ENCODE measurements around the gene SLC1A5.
A peak's percentile ranks its signal among the peaks of the same experiment; 100 is the strongest.
"Not testable (repeated sequence)": the region's sequence is repeated elsewhere in the genome, so short reads cannot be mapped to it uniquely, and the experiment has no call there.

The SLC1A5 gene

DNA sequence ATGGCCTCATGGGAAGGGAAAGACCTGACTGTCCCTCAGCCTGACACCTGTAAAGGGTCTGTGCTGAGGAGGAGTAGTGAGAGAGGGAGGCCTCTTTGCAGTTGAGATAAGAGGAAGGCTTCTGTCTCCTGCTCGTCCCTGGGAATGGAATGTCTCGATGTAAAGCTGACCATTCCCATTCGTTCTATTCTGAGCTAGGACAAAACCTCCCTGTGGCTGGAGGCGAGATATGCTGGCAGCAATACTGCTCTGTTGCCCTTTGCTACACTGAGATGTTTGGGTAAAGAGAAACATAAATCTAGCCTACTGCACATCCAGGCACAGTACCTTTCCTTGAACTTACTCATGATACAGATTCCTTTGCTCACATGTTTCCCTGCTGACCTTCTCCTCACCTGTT, 19.6 kb downstream of the SLC1A5 start:
- not testable (repeated sequence) for DNase-seq (ENCODE audit: low read depth)

- DNase-seq (ENCODE audit: low read depth), result peak; percentile 32
Observed at GRCh38 chr19:46766569-46767317, 21.7 kb downstream of the SLC1A5 start.

DNA sequence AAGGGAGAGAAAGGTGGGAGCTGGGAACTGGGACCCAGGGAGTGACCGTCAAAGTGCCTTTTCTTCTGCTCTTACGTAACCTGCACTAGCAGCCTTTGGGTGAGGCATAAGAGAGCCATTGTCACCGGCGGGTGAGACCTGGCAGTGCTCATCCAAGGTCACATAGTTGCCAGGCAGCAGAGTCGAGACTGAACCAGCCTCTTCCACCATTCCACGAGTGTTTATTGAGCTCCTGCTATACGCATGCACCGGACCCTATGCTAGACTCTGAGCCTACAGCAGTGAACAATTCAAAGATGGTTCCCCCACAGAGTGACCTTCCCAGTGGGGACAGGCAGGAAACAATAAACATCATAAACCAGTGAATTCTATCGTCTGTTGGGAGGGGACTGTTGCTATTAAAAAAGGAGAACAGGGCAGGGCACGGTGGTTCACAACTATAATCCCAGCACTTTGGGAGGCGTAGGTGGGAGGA, 23.5 kb downstream of the SLC1A5 start:
- DNase-seq (ENCODE audit: low read depth), result no peak

GRCh38 chr19:46762245-46762890, 26.0 kb downstream of the SLC1A5 start:
- DNase-seq (ENCODE audit: low read depth), result no peak

DNA sequence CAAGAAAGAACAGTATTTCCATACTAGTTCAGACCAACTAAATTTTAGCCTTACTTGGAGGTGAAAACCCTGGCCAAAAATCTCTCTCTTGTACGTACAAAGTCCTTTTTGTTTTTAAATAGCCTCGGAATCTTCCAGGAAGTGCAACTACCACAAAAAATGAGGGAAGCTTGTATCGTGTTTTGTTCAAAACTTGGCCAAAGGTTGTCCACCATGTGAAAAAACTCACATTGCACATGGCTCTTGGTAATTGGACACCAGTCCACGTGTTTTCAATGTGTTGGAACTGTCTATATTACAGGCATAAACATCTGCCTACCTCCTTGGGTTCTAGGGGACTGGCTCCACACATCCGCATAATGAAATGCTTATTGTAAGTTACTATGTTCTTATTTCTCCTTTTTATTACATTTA, 27.0 kb downstream of the SLC1A5 start:
- no peak for DNase-seq (ENCODE audit: low read depth)

- not testable (repeated sequence) for DNase-seq (ENCODE audit: low read depth)
Observed at GRCh38 chr19:46760897-46761296, 27.5 kb downstream of the SLC1A5 start.

DNA sequence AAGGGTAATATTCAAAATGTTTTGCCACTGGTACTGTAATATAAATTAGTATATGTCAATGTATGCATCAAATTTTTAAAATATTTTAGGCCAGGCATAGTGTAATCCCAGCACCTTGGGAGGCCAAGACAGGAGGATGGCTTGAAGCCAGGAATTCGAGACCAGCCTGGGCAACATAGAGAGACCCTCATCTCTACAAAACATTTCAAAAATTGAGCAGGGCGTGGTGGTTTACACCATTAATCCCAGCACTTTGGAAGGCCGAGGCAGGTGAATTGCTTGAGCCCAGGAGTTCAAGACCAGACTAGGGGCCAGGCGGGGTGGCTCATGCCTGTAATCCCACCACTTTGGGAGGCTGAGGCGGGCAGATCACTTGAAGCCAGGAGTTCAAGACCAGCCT, 28.0 kb downstream of the SLC1A5 start:
- no peak for DNase-seq (ENCODE audit: low read depth)

DNA sequence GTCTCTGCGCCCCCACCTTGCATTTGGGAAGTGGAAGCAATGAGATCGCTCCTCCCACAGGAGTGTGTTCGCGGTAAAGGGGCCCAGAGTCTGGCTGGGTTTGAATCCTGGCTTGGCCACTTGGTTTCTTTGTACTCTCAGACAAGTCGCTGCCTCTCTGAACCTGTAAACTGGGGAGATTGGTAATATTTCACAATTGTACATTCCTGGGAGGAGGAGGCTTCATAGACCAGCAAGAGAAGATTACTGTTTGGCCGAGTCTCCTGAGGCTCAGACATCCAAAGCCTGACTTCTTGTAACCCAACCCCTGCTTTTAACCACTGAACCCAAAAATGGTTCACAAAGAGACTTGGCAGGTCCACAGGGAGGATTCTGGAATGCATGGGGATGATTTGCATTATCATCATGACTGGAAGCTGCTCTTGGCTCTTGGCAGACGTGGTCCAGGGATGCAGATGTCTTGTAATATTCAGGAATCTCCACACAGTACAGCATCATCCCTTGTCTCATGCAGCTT, 28.5 kb downstream of the SLC1A5 start:
- DNase-seq (ENCODE audit: low read depth), result no peak

- no peak for DNase-seq (ENCODE audit: low read depth)
Observed at GRCh38 chr19:46759206-46759605, 29.2 kb downstream of the SLC1A5 start.

GRCh38 chr19:46756544-46756888, 31.9 kb downstream of the SLC1A5 start:
- DNase-seq (ENCODE audit: low read depth), result no peak

GRCh38 chr19:46755853-46756543, 32.4 kb downstream of the SLC1A5 start:
- DNase-seq (ENCODE audit: low read depth), result no peak

- DNase-seq (ENCODE audit: low read depth), result no peak
Observed at GRCh38 chr19:46755077-46755852, 33.1 kb downstream of the SLC1A5 start.

GRCh38 chr19:46753420-46754155, 34.8 kb downstream of the SLC1A5 start:
- DNase-seq (ENCODE audit: low read depth), result peak; percentile 39

- DNase-seq (ENCODE audit: low read depth), result peak; percentile 28
Observed at GRCh38 chr19:46748325-46749109, 39.9 kb downstream of the SLC1A5 start.

GRCh38 chr19:46746281-46747057, 41.9 kb downstream of the SLC1A5 start, which contains the start of gene STRN4:
Gene STRN4 (minus strand): TSS chr19:46746450. CDS start chr19:46746430, 20 bp downstream.
- DNase-seq (ENCODE audit: low read depth), result peak; percentile 49

GRCh38 chr19:46745521-46746280, 42.7 kb downstream of the SLC1A5 start, which contains the start of gene FKRP:
Gene FKRP (plus strand): TSS chr19:46746057. CDS start chr19:46755451, 9,394 bp downstream.
- no peak for DNase-seq (ENCODE audit: low read depth)

GRCh38 chr19:46745030-46745429, 43.4 kb downstream of the SLC1A5 start:
- no peak for DNase-seq (ENCODE audit: low read depth)

DNA sequence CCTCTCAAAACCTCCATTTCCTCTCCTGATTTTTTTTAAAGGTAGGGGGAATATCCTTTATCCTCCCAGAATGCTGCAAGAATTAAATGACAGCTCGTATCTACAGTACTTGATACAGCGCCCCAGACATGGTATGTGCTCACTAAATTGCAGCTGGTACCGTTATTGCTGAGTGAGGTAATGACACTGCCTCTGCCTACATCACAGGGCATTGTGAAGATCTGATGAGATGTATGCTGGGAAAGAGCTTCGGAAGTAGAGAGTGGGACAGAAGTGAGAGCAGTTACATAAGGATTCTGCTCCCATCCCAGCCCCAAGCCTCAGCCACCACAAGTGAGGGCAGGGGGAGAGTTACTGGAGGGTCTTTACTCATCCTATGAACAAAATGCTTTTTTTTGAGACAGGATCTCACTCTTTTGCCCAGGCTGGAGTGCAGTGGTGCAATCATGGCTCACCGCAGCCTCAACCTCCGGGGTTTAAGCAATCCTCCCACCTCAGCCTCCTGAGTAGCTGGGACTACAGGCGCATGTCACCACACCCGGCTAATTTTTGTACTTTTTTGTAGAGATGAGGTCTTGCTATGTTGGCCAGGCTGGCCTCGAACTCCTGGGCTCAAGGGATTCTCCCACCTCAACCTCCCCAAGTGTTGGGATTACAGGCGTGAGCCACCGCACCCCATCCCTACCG, 44.2 kb downstream of the SLC1A5 start:
- DNase-seq (ENCODE audit: low read depth), result no peak
